Breast epithelium (tissue), 3 donors: ENCODE measurements around the gene RNF112.

Source experiments
- POLR2A ChIP-seq: fragments of 450-650 bp; IDR thresholded peaks from one replicate; pipeline ENCODE4 v1.6.1; 2016; ENCODE audit warnings: antibody characterized with exemption, mild to moderate bottlenecking, moderate library complexity
- TF ChIP-seq, protein P1 (sequence below), 3 donors: fragments of 450-650 bp; IDR thresholded peaks; one replicate each; pipeline ENCODE4 v1.5.1; 2016 to 2017; ENCODE audit warnings: antibody characterized with exemption in 3 of 3, mild to moderate bottlenecking in 3 of 3, moderate library complexity in 3 of 3

DNA sequence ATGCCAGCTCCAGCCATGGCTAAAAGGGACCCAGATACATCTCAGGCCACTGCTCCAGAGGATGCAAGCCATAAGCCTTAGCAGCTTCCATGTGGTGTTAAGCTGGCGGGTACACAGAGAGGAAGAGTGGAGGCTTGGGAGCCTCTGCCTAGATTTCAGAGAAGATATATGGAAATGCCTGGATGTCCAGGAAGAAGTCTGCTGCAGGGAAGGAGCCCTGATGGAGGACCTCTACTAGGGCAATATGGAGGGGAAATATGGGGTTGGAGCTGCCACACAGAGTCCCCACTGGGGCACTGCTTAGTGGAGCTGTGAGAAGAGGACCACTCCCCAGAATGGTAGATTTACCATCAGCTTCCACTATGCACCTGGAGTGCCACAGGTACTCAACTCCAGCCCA is 32.1 kb downstream of the RNF112 start:
- TF ChIP-seq, protein P1, sequence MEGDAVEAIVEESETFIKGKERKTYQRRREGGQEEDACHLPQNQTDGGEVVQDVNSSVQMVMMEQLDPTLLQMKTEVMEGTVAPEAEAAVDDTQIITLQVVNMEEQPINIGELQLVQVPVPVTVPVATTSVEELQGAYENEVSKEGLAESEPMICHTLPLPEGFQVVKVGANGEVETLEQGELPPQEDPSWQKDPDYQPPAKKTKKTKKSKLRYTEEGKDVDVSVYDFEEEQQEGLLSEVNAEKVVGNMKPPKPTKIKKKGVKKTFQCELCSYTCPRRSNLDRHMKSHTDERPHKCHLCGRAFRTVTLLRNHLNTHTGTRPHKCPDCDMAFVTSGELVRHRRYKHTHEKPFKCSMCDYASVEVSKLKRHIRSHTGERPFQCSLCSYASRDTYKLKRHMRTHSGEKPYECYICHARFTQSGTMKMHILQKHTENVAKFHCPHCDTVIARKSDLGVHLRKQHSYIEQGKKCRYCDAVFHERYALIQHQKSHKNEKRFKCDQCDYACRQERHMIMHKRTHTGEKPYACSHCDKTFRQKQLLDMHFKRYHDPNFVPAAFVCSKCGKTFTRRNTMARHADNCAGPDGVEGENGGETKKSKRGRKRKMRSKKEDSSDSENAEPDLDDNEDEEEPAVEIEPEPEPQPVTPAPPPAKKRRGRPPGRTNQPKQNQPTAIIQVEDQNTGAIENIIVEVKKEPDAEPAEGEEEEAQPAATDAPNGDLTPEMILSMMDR (IDR thresholded peaks at IDR 0.05), result no peak
- TF ChIP-seq POLR2A, result no peak
